Subcutaneous adipose tissue (tissue), 4 donors: ENCODE data around the gene MRM1. TPM values are rescaled to one million over a fixed set of nuclear protein-coding genes. Genes with fewer than 3 reads are reported as not detected.

ENCODE experiments used
- CTCF ChIP-seq: fragments of 450-650 bp; IDR thresholded peaks from one replicate; pipeline ENCODE4 v1.5.1; 2016; ENCODE audit warnings: low read depth, mild to moderate bottlenecking, control low read depth, antibody characterized with exemption, moderate library complexity
- total RNA-seq, 4 donors: library from RNA; depleted of rRNA; stranded (reverse); fragments of >200 nt; gene quantifications; one replicate each; pipeline ENCODE4 v1.1.0, GENCODE V29; 2016

MRM1 gene
- total RNA-seq, 4 donors from 2014 or later: 3.4 to 9.6 (median 5.4) TPM

- no peak for TF ChIP-seq CTCF
Observed at GRCh38 chr17:36645422-36645821, 44.0 kb downstream of the MRM1 start.

- no peak for TF ChIP-seq CTCF
Observed at GRCh38 chr17:36647636-36648035, 46.3 kb downstream of the MRM1 start.

GRCh38 chr17:36650096-36650775 is 48.9 kb downstream of the MRM1 start:
- no peak for TF ChIP-seq CTCF

GRCh38 chr17:36653374-36653773 is 52.0 kb downstream of the MRM1 start:
- TF ChIP-seq CTCF: no peak

- no peak for TF ChIP-seq CTCF
Observed at GRCh38 chr17:36653856-36654255, 52.5 kb downstream of the MRM1 start.

DNA sequence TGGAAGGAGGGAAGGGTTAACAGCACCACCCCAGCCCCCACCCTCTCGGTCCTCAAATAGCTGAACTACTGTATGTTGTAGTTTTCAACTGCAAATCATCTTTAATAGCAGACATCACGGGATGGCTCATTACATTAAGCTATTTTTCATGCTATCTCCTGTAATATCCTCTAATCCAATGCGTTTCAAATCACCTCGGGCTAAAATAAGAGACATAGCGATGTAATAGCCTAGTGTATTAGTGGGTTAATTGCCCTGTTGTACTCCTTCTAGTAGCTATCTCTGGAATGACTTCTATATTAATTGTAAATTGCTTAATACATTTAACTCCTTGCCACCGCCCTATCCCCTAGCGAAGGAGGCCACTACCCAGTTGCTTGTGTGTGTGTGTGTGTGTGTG is 54.3 kb downstream of the MRM1 start:
- no peak for TF ChIP-seq CTCF

GRCh38 chr17:36657390-36657762 is 56.0 kb downstream of the MRM1 start:
- no peak for TF ChIP-seq CTCF
